Mesenchymal stem cell (in vitro differentiated cells and primary cell): ENCODE measurements around the gene CLIC3.
"Not testable (repeated sequence)": the region's sequence is repeated elsewhere in the genome, so short reads cannot be mapped to it uniquely, and the experiment has no call there.

Experiments used
- DNase-seq: peaks from one replicate; pipeline ENCODE4 v3.0.0-alpha.2; 2013
- H2AFZ ChIP-seq: one replicate; pipeline ENCODE4 v1.6.1; 2013; ENCODE audit warnings: low read depth, mild to moderate bottlenecking, control low read depth, inconsistent platforms, low read length, moderate library complexity
- H2AK5ac ChIP-seq: 2 replicates; pipeline ENCODE4 v1.6.1; 2013; ENCODE audit warnings: low read length, moderate library complexity, mild to moderate bottlenecking, inconsistent platforms; ENCODE audit not compliant: severe bottlenecking
- H2BK120ac ChIP-seq: one replicate; pipeline ENCODE4 v1.6.1; 2013; ENCODE audit warnings: low read depth, mild to moderate bottlenecking, inconsistent platforms, low read length, moderate library complexity
- H2BK12ac ChIP-seq, 2 experiments: one replicate each; pipeline ENCODE4 v1.6.1; 2013; ENCODE audit warnings: inconsistent platforms in 2 of 2, low read length in 2 of 2, mild to moderate bottlenecking in 2 of 2, moderate library complexity in 2 of 2, control low read depth in 1 of 2
- H2BK15ac ChIP-seq: one replicate; pipeline ENCODE4 v1.6.1; 2013; ENCODE audit warnings: mild to moderate bottlenecking, low read depth, inconsistent platforms; ENCODE audit not compliant: poor library complexity, severe bottlenecking
- H2BK5ac ChIP-seq: 2 replicates; pipeline ENCODE4 v1.6.1; 2013; ENCODE audit warnings: low read depth, mild to moderate bottlenecking, low read length, control low read depth, inconsistent platforms; ENCODE audit not compliant: poor library complexity, severe bottlenecking
- H3K14ac ChIP-seq, 2 experiments: one replicate each; pipeline ENCODE4 v1.6.1; 2013; ENCODE audit warnings: inconsistent platforms in 2 of 2, low read length in 2 of 2, control low read depth in 1 of 2, mild to moderate bottlenecking in 1 of 2, moderate library complexity in 1 of 2
- H3K18ac ChIP-seq, 2 experiments: one replicate each; pipeline ENCODE4 v1.6.1; 2013; ENCODE audit warnings: inconsistent platforms in 2 of 2, low read length in 2 of 2, control low read depth in 1 of 2, low read depth in 1 of 2, mild to moderate bottlenecking in 1 of 2
- H3K23ac ChIP-seq, 2 experiments: one replicate each; pipeline ENCODE4 v1.6.1; 2013; ENCODE audit warnings: inconsistent platforms in 2 of 2, low read length in 2 of 2, mild to moderate bottlenecking in 2 of 2, moderate library complexity in 2 of 2, control low read depth in 1 of 2
- H3K27ac ChIP-seq: 2 replicates; pipeline ENCODE4 v1.5.1; 2013; ENCODE audit warnings: mild to moderate bottlenecking, moderate library complexity, low read length, control low read depth, inconsistent platforms; ENCODE audit not compliant: poor library complexity, severe bottlenecking
- H3K27me3 ChIP-seq, 2 experiments: 2 replicates each; pipeline versions ENCODE4 v1.6.1 to v1.7.0; 2013; ENCODE audit warnings: low read length in 2 of 2, mild to moderate bottlenecking in 2 of 2, moderate library complexity in 2 of 2, control low read depth in 1 of 2, inconsistent platforms in 1 of 2; ENCODE audit not compliant: control insufficient read depth in 1 of 2, insufficient read depth in 1 of 2
- H3K36me3 ChIP-seq, 2 experiments: 2 replicates each; pipeline versions ENCODE4 v1.6.1 to v1.7.0; 2013; ENCODE audit warnings: low read length in 2 of 2, control low read depth in 1 of 2, inconsistent platforms in 1 of 2, low read depth in 1 of 2, mild to moderate bottlenecking in 1 of 2; ENCODE audit not compliant: insufficient read depth in 2 of 2, control insufficient read depth in 1 of 2
- H3K4ac ChIP-seq, 2 experiments: one replicate each; pipeline ENCODE4 v1.6.1; 2013; ENCODE audit warnings: inconsistent platforms in 2 of 2, low read length in 2 of 2, mild to moderate bottlenecking in 2 of 2, moderate library complexity in 2 of 2, control low read depth in 1 of 2, low read depth in 1 of 2
- H3K4me1 ChIP-seq: 2 replicates; pipeline ENCODE4 v1.6.1; 2013; ENCODE audit warnings: low read depth, low read length, control low read depth; ENCODE audit not compliant: control insufficient read depth, insufficient read depth
- H3K4me2 ChIP-seq: 2 replicates; pipeline ENCODE4 v1.6.1; 2013; ENCODE audit warnings: low read length, mild to moderate bottlenecking, inconsistent platforms; ENCODE audit not compliant: poor library complexity, severe bottlenecking
- H3K4me3 ChIP-seq, 2 experiments: 2 replicates each; pipeline versions ENCODE4 v1.5.1 to v1.7.0; 2013; ENCODE audit warnings: low read length in 2 of 2, mild to moderate bottlenecking in 2 of 2, control low read depth in 1 of 2, low read depth in 1 of 2; ENCODE audit not compliant: insufficient read depth in 1 of 2
- H3K79me1 ChIP-seq: replicated peaks from 2 replicates; pipeline ENCODE4 v1.6.1; 2013; ENCODE audit warnings: mild to moderate bottlenecking, control low read depth, low read length, inconsistent platforms; ENCODE audit not compliant: poor library complexity, severe bottlenecking
- H3K9ac ChIP-seq: 2 replicates; pipeline ENCODE4 v1.7.0; 2013; ENCODE audit warnings: mild to moderate bottlenecking, low read length, moderate library complexity
- H3K9me3 ChIP-seq: 2 replicates; pipeline ENCODE4 v1.7.0; 2013; ENCODE audit warnings: mild to moderate bottlenecking, low read length; ENCODE audit not compliant: control insufficient read depth
- H4K8ac ChIP-seq: one replicate; pipeline ENCODE4 v1.6.1; 2013; ENCODE audit warnings: inconsistent platforms, mild to moderate bottlenecking, low read length, moderate library complexity
- H4K91ac ChIP-seq: one replicate; pipeline ENCODE4 v1.6.1; 2013; ENCODE audit warnings: mild to moderate bottlenecking, low read length, inconsistent platforms
- WGBS: methylation state at CpG from one replicate; pipeline ENCODE4 v1.1.7; 2013; ENCODE audit warnings: mixed read lengths; 5-methylcytosine and 5-hydroxymethylcytosine counted together

Gene CLIC3

GRCh38 chr9:137007108-137007815 is 10.9 kb upstream of the CLIC3 start:
- no peak overlapping the region for H3K23ac ChIP-seq
- WGBS = 71% methylated on average over 22 of the region's 30 CpGs
- peak overlapping the region in 1 of 2 experiments; percentile 62 for H3K14ac ChIP-seq
- H3K4ac ChIP-seq = no peak overlapping the region
- no peaks in the 10 kb centered on the region for H3K9me3 ChIP-seq
- peaks cover 25% of the 10 kb centered on the region for H3K4me1 ChIP-seq
- no peak overlapping the region for H3K27ac ChIP-seq
- H3K9ac ChIP-seq = no peak overlapping the region
- peak overlapping the region; percentile 9 for H4K8ac ChIP-seq
- DNase-seq = peak; percentile 30
- peaks cover 4 to 33% of the 10 kb centered on the region in 2 experiments for H3K36me3 ChIP-seq
- no peak overlapping the region for H2BK15ac ChIP-seq
- no peaks in the 10 kb centered on the region for H3K27me3 ChIP-seq
- H3K4me3 ChIP-seq = no peak overlapping the region
- peak overlapping the region; percentile 8 for H4K91ac ChIP-seq
- H2BK12ac ChIP-seq = no peak overlapping the region
- no peak overlapping the region for H2BK5ac ChIP-seq
- peak overlapping the region; percentile 38 for H3K4me2 ChIP-seq
- H2AFZ ChIP-seq = no peak overlapping the region
- H3K18ac ChIP-seq = no peak overlapping the region
- H2AK5ac ChIP-seq = no peak overlapping the region
- H2BK120ac ChIP-seq = no peak overlapping the region
- no peaks in the 10 kb centered on the region for H3K79me1 ChIP-seq

GRCh38 chr9:137006116-137007003 is 10.0 kb upstream of the CLIC3 start:
- Histone ChIP-seq H2BK120ac (no peak overlapping the region), H3K79me1 (no peaks in the 10 kb centered on the region), H3K14ac (peak overlapping the region in 1 of 2 experiments; percentile 62), H4K8ac (no peak overlapping the region), H2BK5ac (no peak overlapping the region), H3K23ac (no peak overlapping the region), H3K9me3 (no peaks in the 10 kb centered on the region), H3K27ac (no peak overlapping the region), H3K4me2 (no peak overlapping the region), H3K4me3 (no peak overlapping the region), H3K4me1 (peaks cover 25% of the 10 kb centered on the region), H2BK12ac (peak overlapping the region in 1 of 2 experiments; percentile 1), H3K4ac (no peak overlapping the region), H3K18ac (no peak overlapping the region), H2AFZ (no peak overlapping the region), H2AK5ac (no peak overlapping the region), H2BK15ac (no peak overlapping the region), H3K36me3 (peaks cover 2 to 24% of the 10 kb centered on the region in 2 experiments), H3K27me3 (no peaks in the 10 kb centered on the region), H4K91ac (no peak overlapping the region), H3K9ac (no peak overlapping the region)
- 94% methylated on average over 24 of the region's 24 CpGs for whole genome bisulfite sequencing
- DNase-seq = no peak

- H3K4me3 ChIP-seq, H3K27ac ChIP-seq, H2BK120ac ChIP-seq, H3K4me2 ChIP-seq, H2BK15ac ChIP-seq, H3K4ac ChIP-seq, H3K23ac ChIP-seq, H2AFZ ChIP-seq, H4K8ac ChIP-seq, H3K14ac ChIP-seq, H3K27me3 ChIP-seq, H3K36me3 ChIP-seq, H3K79me1 ChIP-seq, H3K9me3 ChIP-seq, H2BK12ac ChIP-seq, H2AK5ac ChIP-seq, H4K91ac ChIP-seq, H2BK5ac ChIP-seq, DNase-seq, H3K18ac ChIP-seq, H3K9ac ChIP-seq: not testable (repeated sequence)
- WGBS = 21% methylated on average over 15 of the region's 17 CpGs
- H3K4me1 ChIP-seq = peaks cover 36% of the 10 kb centered on the region
Observed at GRCh38 chr9:137004285-137004684, 7.9 kb upstream of the CLIC3 start.

GRCh38 chr9:137002646-137003041 is 6.3 kb upstream of the CLIC3 start:
- no peak overlapping the region for H3K9ac ChIP-seq
- no peak overlapping the region for H3K14ac ChIP-seq
- no peak overlapping the region for H2AK5ac ChIP-seq
- H4K8ac ChIP-seq = no peak overlapping the region
- H3K4me1 ChIP-seq = peaks cover 34% of the 10 kb centered on the region
- H4K91ac ChIP-seq = peak overlapping the region; percentile 47
- no peak overlapping the region for H3K18ac ChIP-seq
- WGBS = 93% methylated on average over 10 of the region's 10 CpGs
- H3K27ac ChIP-seq = no peak overlapping the region
- no peaks in the 10 kb centered on the region for H3K27me3 ChIP-seq
- H2BK5ac ChIP-seq = no peak overlapping the region
- DNase-seq = no peak
- no peak overlapping the region for H2AFZ ChIP-seq
- no peaks in the 10 kb centered on the region for H3K36me3 ChIP-seq
- peak overlapping the region in 1 of 2 experiments; percentile 21 for H2BK12ac ChIP-seq
- no peaks in the 10 kb centered on the region for H3K9me3 ChIP-seq
- H2BK120ac ChIP-seq = no peak overlapping the region
- H3K4ac ChIP-seq = no peak overlapping the region
- H2BK15ac ChIP-seq = no peak overlapping the region
- H3K4me2 ChIP-seq = no peak overlapping the region
- no peak overlapping the region for H3K23ac ChIP-seq
- no peaks in the 10 kb centered on the region for H3K79me1 ChIP-seq
- no peak overlapping the region for H3K4me3 ChIP-seq
